ENCODE results near the gene PTGES3L. TPM values are rescaled to one million over a fixed set of nuclear protein-coding genes. Genes with fewer than 3 reads are reported as not detected.

Gene PTGES3L
- total and polyA plus RNA-seq, 2 of the 13 experiments (the other 11 are each of a cell fraction or from before 2014, with no cell fraction given): 1.2 to 2.9 TPM

DNA sequence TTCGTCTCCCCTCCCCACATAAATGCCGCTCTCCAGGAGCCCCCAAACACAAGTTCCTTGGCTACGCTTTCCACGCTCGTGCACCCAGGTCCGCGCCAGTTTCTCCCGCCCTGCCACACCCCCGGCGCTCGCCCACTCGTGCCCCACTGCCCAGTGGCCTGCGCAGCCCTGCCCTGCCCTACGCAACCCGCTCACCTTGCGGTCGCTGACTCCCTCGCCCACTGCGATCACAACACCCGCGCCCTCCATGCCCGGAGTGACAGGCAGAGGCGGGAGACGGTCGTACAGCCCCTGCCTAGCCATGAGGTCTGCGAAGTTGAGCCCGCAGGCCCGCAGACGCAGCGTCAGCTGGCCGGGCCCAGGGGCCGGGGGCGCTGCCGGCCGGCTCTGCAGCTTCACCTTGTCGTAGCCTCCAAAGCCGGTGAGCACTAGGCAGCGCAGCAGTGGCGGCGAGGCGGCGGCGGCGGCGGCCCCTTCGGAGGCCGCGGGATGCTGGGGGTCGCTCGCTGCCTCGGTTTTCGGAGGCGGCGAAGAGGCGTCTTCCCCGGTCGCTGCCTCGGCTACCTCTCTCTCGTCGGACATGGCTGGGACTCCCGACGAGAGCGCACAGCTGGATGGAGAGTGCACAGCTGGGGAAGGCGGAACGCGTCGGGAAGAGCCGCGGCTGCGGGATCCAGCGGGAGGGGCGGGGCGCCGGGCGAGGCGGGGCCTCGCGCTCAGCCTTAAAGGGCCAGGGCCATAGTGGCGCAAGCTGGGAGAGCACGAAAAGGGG lies 42.0 kb upstream of the PTGES3L start, which contains the start of gene VAT1 (continued):
- TF ChIP-seq, protein P1, sequence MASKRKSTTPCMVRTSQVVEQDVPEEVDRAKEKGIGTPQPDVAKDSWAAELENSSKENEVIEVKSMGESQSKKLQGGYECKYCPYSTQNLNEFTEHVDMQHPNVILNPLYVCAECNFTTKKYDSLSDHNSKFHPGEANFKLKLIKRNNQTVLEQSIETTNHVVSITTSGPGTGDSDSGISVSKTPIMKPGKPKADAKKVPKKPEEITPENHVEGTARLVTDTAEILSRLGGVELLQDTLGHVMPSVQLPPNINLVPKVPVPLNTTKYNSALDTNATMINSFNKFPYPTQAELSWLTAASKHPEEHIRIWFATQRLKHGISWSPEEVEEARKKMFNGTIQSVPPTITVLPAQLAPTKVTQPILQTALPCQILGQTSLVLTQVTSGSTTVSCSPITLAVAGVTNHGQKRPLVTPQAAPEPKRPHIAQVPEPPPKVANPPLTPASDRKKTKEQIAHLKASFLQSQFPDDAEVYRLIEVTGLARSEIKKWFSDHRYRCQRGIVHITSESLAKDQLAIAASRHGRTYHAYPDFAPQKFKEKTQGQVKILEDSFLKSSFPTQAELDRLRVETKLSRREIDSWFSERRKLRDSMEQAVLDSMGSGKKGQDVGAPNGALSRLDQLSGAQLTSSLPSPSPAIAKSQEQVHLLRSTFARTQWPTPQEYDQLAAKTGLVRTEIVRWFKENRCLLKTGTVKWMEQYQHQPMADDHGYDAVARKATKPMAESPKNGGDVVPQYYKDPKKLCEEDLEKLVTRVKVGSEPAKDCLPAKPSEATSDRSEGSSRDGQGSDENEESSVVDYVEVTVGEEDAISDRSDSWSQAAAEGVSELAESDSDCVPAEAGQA (IDR thresholded peaks at IDR 0.05; ENCODE audit: low read depth): 0 out of 2 replicates have a peak, but pooled peaks have one; percentile 15
- TF ChIP-seq, protein P1 (CRISPR knock-in tag; IDR thresholded peaks at IDR 0.05; ENCODE audit: borderline replicate concordance): peak; percentile 96
- TF ChIP-seq ZNF703 (CRISPR knock-in tag; IDR thresholded peaks at IDR 0.05; ENCODE audit: borderline replicate concordance) (peak; percentile 68; the same call in 1 of the 2 replicates), MLLT10 (CRISPR knock-in tag; IDR thresholded peaks at IDR 0.05) (no peak; the same call in 1 of the 2 replicates), AHR (CRISPR knock-in tag; IDR thresholded peaks at IDR 0.05) (0 out of 2 replicates have a peak, but pooled peaks have one; percentile 50), IKZF4 (CRISPR knock-in tag; IDR thresholded peaks at IDR 0.05; ENCODE audit: borderline replicate concordance, low read depth, not compliant biosample characterization) (peak; percentile 84), HNF4G (IDR thresholded peaks at IDR 0.05; ENCODE audit: borderline replicate concordance, low read depth, low read length) (no peak), HNF4G (CRISPR knock-in tag; IDR thresholded peaks at IDR 0.05; ENCODE audit: borderline replicate concordance, low read depth) (no peak), ZFAT (CRISPR knock-in tag; conservative IDR thresholded peaks at IDR 0.05) (peak; percentile 84; the same call in 1 of the 2 replicates), ZKSCAN5 (CRISPR knock-in tag; IDR thresholded peaks at IDR 0.05) (no peak), ZIK1 (CRISPR knock-in tag; IDR thresholded peaks at IDR 0.05; ENCODE audit: borderline replicate concordance, low read depth) (peak; percentile 22; the same call in 1 of the 2 replicates), NBN (conservative IDR thresholded peaks at IDR 0.05) (no peak), MED13 (CRISPR knock-in tag; IDR thresholded peaks at IDR 0.05) (peak; percentile 79), KLF13 (CRISPR knock-in tag; IDR thresholded peaks at IDR 0.05) (no peak), ZNF138 (CRISPR knock-in tag; IDR thresholded peaks at IDR 0.05; ENCODE audit: low read depth) (0 out of 2 replicates have a peak, but pooled peaks have one; percentile 22), ZNF121 (CRISPR knock-in tag; IDR thresholded peaks at IDR 0.05) (no peak), ZNF800 (CRISPR knock-in tag; IDR thresholded peaks at IDR 0.05) (peak; percentile 90), EHMT2 (IDR thresholded peaks at IDR 0.05; ENCODE audit: borderline replicate concordance, low read depth, low read length) (no peak), ATAD3A (CRISPR knock-in tag; IDR thresholded peaks at IDR 0.05) (no peak), MTF1 (CRISPR knock-in tag; IDR thresholded peaks at IDR 0.05) (peak; percentile 53; the same call in 1 of the 2 replicates), ZNF513 (CRISPR knock-in tag; conservative IDR thresholded peaks at IDR 0.05) (peak; percentile 79; the same call in 1 of the 2 replicates)

Measured in HepG2 (cell line).